Activated T-cell treated with anti-CD3 and anti-CD28 coated beads, Interleukin-2, amount 50 U/mL, for 48 hours (primary cell): ENCODE data around the gene DUSP9.

Source experiments
- DNase-seq, 2 experiments: peaks; one replicate each; pipeline ENCODE4 v3.0.0-alpha.2; 2020

The DUSP9 gene

DNA sequence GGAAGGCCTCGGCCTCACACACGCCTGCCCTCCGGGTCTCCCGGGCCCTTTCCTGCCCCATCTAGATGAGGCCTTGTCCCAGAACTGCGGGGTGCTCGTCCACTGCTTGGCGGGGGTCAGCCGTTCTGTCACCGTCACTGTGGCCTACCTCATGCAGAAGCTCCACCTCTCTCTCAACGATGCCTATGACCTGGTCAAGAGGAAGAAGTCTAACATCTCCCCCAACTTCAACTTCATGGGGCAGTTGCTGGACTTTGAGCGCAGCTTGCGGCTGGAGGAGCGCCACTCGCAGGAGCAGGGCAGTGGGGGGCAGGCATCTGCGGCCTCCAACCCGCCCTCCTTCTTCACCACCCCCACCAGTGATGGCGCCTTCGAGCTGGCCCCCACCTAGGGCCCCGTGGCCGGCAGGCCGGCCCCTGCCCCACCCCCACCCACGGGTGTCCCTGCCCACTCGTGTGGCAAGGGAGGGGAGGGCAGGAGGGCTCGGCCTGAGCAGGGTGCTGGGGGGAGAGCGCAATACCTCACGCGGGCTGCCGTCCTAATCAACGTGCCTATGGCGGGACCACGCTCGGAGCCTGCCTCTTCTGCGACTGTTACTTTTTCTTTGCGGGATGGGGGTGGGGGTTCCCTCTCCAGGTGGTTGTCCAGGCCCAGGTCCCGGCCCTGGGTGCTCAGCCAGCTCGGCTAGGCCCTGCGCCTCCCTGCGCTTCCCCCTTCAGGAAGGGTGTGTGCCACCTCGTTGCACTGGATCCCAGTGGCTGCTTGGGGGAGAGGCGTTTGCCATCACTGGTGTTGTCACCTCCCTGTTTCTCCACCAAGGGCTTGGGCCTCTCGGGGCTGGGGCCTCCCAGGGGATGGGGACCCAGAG lies 3.1 kb downstream of the DUSP9 start:
- DNase-seq = peak in 1 of 2 experiments; percentile 8

DNA sequence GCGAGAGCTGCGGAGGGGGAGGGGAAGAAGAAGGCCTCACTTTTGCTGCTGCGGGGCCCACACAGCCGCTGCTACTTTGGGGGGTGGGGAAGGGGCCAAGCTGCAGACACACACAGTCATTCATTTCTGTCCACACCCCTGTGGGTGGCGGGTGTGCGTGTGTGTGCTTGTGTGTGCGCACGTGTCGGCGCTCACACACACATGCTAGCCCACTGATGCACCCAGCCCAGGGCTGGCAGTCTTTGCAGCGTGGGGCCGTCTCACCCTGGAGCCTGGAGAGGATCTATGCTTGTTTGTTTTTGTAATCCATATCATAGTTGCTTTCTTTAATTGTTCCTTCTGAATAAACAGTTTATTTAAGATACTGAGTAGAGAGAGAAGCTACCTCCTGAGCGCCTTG lies 4.0 kb downstream of the DUSP9 start:
- DNase-seq = peak in 1 of 2 experiments; percentile 4

DNA sequence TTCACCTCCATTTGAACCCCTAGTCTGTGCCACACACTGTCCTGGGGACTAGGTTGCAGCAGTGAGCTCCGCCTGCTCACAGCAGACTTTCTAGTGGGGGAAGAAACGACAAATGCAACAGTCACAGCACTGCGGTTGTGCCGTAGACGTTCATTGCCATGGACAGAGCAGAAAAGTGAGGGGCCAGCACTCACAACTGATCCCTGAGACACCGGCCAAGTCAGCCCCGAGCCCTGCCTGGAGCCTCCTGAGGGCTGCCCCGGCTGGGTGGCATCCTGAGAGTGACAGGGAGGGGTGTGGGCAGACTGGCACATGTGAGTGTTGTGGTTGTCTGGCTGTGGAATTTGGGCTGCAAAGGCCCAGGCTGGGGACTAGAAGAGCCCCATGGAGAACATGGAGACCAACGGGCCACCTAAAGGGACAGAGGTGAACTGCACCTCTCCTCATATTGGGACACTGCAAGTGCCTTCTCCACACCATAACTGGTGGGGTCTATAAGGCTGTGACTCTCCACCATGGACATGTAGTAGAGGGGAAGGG lies 4.6 kb downstream of the DUSP9 start:
- DNase-seq = peak in 1 of 2 experiments; percentile 32

DNA sequence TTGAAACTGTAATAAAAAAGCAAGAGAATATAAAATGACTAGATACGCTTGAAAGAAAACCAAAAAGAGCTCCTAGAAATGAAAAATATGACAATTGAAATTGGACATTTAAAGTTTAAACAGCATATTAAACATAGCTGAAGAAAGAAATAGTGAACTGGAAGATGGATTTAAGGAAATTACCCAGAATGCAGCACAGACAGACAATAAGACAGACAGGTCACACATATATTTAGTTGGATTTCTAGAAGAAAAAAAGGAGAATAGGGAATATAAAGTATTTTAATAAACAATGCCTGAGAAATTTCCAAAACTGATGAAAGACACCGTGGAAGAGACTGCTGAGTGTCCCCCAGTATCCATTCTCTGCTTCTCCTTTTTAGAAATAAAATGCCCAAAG lies 6.6 kb downstream of the DUSP9 start:
- DNase-seq = no peak

- DNase-seq = no peak
Observed at GRCh38 chrX:153657161-153657560, 10.2 kb downstream of the DUSP9 start.

GRCh38 chrX:153659268-153659667 lies 12.3 kb downstream of the DUSP9 start:
- DNase-seq = no peak

DNA sequence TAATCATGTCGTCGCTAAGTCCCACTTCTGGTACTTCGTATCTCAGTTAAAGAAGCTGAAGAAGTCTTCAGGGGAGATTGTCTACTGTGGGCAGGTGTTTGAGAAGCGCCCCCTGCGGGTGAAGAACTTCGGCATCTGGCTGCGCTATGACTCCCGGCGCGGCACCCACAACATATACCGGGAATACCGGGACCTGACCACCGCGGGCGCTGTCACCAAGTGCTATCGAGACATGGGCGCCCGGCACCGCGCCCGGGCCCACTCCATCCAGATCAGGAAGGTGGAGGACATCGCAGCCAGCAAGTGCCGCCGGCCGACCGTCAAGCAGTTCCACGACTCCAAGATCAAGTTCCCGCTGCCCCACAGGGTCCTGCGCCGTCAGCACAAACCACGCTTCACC lies 15.3 kb downstream of the DUSP9 start:
- peak; percentile 63 to 71 for DNase-seq

DNA sequence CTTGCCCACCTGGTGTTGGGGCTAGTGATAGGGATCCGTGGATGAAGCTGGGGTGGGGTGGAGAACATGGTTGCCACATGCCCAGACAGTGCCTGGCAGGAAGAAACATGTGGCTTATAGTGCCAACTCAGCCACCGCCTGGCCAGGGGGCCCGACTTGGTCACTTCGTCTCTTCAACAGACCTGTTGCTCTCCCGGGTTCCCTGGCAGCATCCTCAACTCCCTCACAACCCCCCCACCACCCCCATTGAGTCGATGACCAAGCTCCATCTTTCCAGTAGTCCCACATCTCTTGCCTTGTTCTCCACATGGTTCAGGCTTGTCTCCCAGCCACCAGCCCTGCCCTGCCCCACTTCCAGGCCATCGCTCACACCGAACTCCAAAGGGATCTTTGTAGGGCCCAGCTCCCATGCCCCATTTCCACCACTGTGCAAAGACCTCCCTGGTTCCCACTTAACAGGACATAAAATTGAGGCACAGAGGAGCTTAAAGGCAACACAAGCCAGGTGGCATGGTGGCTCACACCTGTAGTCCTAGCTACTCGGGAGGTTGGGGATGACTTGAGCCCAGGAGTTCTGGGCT lies 18.8 kb downstream of the DUSP9 start:
- no peak for DNase-seq

DNA sequence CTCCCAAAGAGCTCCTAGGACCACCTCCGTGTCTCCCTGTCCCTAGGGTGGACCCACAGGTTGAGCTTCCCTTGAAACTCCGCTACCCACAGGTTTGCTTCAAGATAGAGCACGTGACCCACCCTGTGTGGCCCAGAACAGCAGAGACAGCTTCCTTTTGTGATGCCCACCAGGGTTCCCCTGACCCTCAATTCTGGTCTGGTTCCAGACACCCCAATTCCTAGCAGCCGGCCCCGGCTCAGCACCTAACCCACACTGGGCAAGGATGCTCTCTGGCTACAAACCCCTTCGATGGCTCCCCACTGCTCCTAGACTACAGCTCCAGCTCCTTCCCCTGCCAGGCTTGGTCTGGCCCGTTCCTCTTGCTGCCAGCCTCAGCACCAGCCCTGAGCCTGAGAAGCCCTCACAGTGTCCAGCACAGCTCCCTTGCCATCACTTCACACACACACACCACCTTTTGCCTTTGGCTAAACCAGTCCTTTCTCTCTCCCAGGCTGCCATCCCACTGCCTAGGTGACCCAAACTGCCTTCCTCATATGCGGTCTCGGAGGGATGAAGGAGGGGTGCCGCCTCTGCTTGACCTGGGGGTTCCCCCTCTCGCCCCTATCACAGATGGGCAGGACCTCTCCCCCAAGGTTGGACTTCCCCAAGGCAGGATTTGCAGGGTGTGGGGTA lies 20.4 kb downstream of the DUSP9 start:
- no peak for DNase-seq

DNA sequence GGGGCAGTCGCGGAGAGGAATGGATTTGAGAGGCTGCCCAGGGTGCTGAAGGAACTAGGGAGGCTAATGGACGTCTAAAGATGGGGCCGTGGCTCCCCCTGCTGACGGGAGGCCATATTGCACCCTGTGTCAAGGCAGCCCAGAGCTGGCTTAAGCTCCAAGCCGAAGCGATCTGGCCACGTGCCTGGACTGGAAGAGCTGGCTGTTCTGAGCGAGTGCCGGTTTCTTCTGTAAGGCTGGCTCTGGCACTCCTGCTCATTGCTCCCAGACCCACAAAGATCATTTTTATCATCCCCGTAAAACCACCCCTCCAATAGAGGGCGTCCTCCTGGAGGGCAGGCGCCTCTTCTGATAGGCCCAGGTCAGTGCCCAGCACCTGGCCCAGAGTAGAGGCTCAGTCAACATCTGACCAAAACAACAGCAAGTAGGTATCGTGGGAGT lies 21.0 kb downstream of the DUSP9 start:
- DNase-seq = peak; percentile 90 to 91

- DNase-seq = no peak
Observed at GRCh38 chrX:153668423-153669173, 21.6 kb downstream of the DUSP9 start.

DNA sequence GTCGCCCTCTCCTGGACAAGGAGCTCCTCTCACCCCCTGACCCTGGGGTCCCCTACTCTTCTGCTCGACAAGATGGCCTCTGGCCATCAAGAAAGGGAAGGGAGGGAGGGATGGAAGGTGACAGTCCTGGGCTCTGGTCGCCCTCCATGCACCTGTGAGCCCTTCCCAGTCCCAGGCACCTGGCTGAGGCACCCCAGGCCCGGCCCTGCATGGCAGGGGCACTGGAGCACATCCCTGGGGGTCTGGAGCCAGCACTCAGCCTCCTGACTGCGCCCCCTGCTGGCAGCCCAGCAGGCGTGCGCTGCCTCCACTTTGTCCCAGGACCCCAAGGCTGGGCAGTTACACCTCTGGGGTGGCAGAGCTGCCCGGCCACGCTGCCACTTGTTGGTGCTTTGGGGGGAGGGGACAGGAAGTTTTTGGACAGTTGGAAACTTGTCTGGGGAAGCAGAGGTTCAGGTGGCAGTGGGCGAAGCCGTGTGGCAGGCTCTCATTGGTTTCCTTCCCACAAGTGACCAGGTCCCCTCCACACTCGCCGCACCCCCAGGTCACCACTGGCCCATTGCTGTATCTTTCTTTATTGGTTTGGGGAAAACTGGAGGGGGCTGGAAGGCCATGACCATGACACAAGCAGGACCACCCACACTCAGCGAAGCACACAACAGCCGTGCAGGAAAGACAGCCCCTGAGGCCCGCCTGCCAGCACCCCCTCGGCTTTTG lies 22.3 kb downstream of the DUSP9 start:
- DNase-seq = peak; percentile 67 to 73

GRCh38 chrX:153669901-153670731 lies 23.1 kb downstream of the DUSP9 start:
- DNase-seq = no peak

- no peak for DNase-seq
Observed at GRCh38 chrX:153670748-153671588, 24.0 kb downstream of the DUSP9 start.

GRCh38 chrX:153671589-153672530 lies 24.9 kb downstream of the DUSP9 start:
- no peak for DNase-seq

- DNase-seq = no peak
Observed at GRCh38 chrX:153672531-153673427, 25.8 kb downstream of the DUSP9 start.

GRCh38 chrX:153673428-153674218 lies 26.6 kb downstream of the DUSP9 start, which contains the start of gene PNCK:
TSS of gene PNCK (minus strand) at chrX:153673813. CDS start at chrX:153673076, 737 bp downstream.
- DNase-seq = no peak
